ENCODE measurements around the gene PCDHA7.
A peak's percentile ranks its signal among the peaks of the same experiment; 100 is the strongest.
"Not testable (repeated sequence)": the region's sequence is repeated elsewhere in the genome, so short reads cannot be mapped to it uniquely, and the experiment has no call there.

The PCDHA7 gene

GRCh38 chr5:140833993-140834392 lies at the start of gene PCDHA7:
Gene PCDHA7, plus strand, starts transcription at chr5:140834269. Its CDS starts 115 bp downstream, at chr5:140834384.
- no peak for DNase-seq

- DNase-seq = peak; percentile 16 to 41
These were observed 48.0 kb upstream of the PCDHA7 start, which contains the start of gene PCDHA1 for GRCh38 chr5:140785905-140786686. Gene PCDHA1, plus strand, starts transcription at chr5:140786140.

GRCh38 chr5:140787422-140787821 lies 46.6 kb upstream of the PCDHA7 start:
- DNase-seq = not testable (repeated sequence)

- DNase-seq = not testable (repeated sequence)
These were observed 46.1 kb upstream of the PCDHA7 start for GRCh38 chr5:140787849-140788504.

- DNase-seq = no peak
These were observed 43.0 kb upstream of the PCDHA7 start for GRCh38 chr5:140791089-140791488.

- no peak for DNase-seq
These were observed 39.3 kb upstream of the PCDHA7 start, which contains the start of gene PCDHA2 for GRCh38 chr5:140794595-140795258. Gene PCDHA2, plus strand, starts transcription at chr5:140794852.

- DNase-seq = no peak
These were observed 38.8 kb upstream of the PCDHA7 start for GRCh38 chr5:140795259-140795641.

- DNase-seq = not testable (repeated sequence)
These were observed 37.9 kb upstream of the PCDHA7 start for GRCh38 chr5:140796072-140796717.

GRCh38 chr5:140796718-140797095 lies 37.4 kb upstream of the PCDHA7 start:
- DNase-seq = no peak

- no peak for DNase-seq
These were observed 33.1 kb upstream of the PCDHA7 start, which contains the start of gene PCDHA3 for GRCh38 chr5:140800816-140801493. Gene PCDHA3, plus strand, starts transcription at chr5:140801057.

GRCh38 chr5:140801494-140801841 lies 32.6 kb upstream of the PCDHA7 start:
- DNase-seq = no peak

- not testable (repeated sequence) for DNase-seq
These were observed 31.7 kb upstream of the PCDHA7 start for GRCh38 chr5:140802381-140802780.

GRCh38 chr5:140802781-140803271 lies 31.2 kb upstream of the PCDHA7 start:
- no peak for DNase-seq

- no peak for DNase-seq
These were observed 27.0 kb upstream of the PCDHA7 start, which contains the start of gene PCDHA4 for GRCh38 chr5:140806834-140807775. Gene PCDHA4, plus strand, starts transcription at chr5:140807068.

GRCh38 chr5:140808241-140808888 lies 25.7 kb upstream of the PCDHA7 start:
- DNase-seq = not testable (repeated sequence)

GRCh38 chr5:140808889-140809291 lies 25.2 kb upstream of the PCDHA7 start:
- no peak for DNase-seq

GRCh38 chr5:140821375-140822280 lies 12.4 kb upstream of the PCDHA7 start, which contains the start of gene PCDHA5:
Gene PCDHA5, plus strand, starts transcription at chr5:140821613.
- no peak for DNase-seq

- DNase-seq = no peak
These were observed 11.8 kb upstream of the PCDHA7 start for GRCh38 chr5:140822281-140822629.

- DNase-seq = not testable (repeated sequence)
These were observed 11.1 kb upstream of the PCDHA7 start for GRCh38 chr5:140822969-140823368.
